HFF-Myc (cell line): ENCODE data around the gene RFX6.

Experiments
- DNase-seq: peaks from one replicate; pipeline ENCODE4 v3.0.0-alpha.2; 2011; ENCODE audit warnings: low read depth; ENCODE audit errors: extremely low read depth
- H3K4me3 ChIP-seq: replicated peaks from 2 replicates; pipeline ENCODE4 v1.5.1; 2011; ENCODE audit warnings: low read depth, mild to moderate bottlenecking, control low read depth, low read length
- TF ChIP-seq, protein P1 (sequence below): IDR thresholded peaks from 2 replicates; pipeline ENCODE4 v1.5.1; 2012; ENCODE audit warnings: mild to moderate bottlenecking, low read depth, low read length, control low read depth; ENCODE audit errors: missing control alignments

RFX6 gene

DNA sequence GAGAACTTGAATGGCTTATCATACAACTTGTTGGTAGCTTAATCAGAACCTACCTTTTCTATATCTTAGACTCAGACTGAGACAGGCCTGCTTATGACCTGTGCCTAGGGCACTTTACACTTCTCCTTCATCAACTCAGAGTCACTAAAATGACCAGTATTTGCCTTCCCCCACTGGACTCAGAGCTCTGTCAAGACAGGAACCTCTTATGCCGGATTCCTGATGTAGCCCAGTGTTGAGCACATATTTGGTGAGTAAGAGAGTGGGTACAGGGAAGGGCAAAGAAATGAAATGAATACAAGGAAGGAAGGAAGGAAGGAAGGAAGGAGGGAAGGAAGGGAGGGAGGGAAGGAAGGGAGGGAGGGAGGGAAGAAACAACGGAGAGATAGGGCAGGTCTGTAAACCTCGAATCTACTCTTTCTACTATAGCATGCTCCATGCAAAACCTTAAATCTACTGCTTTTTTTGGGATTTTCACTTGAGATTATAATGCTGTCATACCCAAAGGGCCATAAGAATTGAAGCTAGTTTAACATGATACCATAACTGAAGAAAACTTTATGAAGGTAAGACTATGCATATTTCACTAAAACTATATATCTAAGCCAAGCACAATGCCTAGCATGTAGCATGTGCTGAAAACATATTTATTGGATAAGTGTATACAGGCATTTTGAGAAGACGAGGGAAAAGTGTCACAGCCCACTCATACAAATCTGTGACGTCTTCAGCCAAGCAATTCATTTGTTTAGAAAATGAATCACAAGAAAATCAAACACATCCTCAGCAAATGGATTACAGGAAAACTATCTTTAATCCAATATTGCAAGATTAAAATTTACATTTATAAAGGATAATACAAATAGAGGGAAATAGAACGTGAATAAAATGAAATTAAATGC, 89.9 kb downstream of the RFX6 start:
- H3K4me3 ChIP-seq: no peak overlapping the region
- no peak for DNase-seq
- TF ChIP-seq, protein P1, sequence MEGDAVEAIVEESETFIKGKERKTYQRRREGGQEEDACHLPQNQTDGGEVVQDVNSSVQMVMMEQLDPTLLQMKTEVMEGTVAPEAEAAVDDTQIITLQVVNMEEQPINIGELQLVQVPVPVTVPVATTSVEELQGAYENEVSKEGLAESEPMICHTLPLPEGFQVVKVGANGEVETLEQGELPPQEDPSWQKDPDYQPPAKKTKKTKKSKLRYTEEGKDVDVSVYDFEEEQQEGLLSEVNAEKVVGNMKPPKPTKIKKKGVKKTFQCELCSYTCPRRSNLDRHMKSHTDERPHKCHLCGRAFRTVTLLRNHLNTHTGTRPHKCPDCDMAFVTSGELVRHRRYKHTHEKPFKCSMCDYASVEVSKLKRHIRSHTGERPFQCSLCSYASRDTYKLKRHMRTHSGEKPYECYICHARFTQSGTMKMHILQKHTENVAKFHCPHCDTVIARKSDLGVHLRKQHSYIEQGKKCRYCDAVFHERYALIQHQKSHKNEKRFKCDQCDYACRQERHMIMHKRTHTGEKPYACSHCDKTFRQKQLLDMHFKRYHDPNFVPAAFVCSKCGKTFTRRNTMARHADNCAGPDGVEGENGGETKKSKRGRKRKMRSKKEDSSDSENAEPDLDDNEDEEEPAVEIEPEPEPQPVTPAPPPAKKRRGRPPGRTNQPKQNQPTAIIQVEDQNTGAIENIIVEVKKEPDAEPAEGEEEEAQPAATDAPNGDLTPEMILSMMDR: no peak

GRCh38 chr6:116969211-116969863, 92.3 kb downstream of the RFX6 start:
- TF ChIP-seq, protein P1: peak; percentile 70
- H3K4me3 ChIP-seq: no peak overlapping the region
- peak; percentile 22 for DNase-seq

DNA sequence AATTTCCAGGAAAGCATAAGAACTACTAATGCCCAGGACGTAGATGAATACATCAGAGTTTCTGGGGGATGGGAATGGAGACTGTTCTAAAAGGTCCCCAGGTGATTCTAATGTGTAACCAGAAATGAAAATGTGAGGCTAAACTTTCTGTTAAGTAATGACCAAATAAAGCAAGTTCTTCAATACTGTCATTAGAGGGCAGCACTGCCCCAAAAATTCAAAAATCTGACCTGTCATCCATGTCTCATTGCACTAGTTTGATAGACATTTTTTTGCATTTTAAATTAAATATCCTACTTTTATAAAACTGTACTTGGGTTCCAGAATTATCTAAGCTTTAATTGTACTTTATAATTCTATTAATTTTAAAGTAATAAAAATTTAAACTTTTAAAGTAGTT, 94.9 kb downstream of the RFX6 start:
- TF ChIP-seq, protein P1: peak; percentile 45
- no peak overlapping the region for H3K4me3 ChIP-seq
- DNase-seq: peak; percentile 3

DNA sequence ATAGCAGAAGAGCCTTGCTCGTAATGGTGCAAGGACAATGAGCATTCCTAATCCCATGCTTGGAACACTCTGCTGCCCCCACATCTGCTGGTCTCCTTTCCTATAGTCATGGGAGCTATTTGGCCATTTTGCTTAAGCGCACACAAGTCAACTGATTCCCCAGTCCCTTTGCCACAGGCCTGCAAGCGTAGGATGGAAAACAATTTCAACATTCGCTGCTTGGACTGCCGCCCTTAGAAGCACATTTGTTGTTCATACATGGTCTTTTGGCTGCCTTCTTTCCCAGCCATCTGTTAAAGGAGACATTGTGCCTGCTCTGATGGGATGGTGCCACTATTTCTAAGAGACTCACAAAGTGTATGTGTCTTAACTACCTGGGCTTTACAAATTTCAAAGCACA, 96.9 kb downstream of the RFX6 start:
- DNase-seq: no peak
- no peak overlapping the region for H3K4me3 ChIP-seq
- TF ChIP-seq, protein P1: no peak

DNA sequence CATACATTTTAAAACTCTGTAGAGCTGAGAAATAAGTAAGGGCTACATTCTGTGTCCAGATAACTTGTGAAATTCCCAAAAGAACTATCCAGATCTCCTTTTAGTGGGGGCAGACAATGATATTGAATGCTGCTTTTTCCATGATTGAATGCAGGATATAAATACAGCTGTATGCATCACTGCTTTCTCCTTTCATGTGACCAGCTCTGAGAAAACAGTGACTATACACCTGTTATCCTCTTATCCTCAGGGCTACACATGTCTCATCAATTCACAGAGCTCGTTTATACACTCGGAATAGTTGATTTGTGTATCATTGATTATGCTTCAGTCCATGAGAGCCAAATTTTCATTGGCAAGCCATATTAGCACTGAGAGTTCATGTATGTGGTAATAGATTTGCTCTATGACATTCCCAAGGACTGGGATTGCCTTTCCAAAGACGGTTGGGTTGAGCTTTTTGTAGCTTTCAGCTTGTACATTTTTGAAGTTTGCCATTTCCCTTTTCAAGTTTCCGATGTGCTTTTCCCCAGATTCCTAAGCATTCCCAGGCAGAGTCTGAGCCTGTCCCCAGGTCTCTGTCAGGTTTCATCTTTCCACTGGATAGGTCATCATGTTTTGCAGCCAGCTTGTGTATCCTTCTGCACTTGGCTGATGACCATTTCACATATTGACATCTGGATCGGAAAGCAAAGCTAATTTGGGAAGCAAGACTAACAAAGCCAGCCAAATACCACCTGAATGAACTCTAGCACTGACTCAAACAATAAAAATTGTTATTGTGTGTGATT, 97.7 kb downstream of the RFX6 start:
- no peak overlapping the region for H3K4me3 ChIP-seq
- TF ChIP-seq, protein P1: no peak
- no peak for DNase-seq

- peak; percentile 4 for DNase-seq
Measured at GRCh38 chr6:116975600-116975999, 98.6 kb downstream of the RFX6 start.

More at GRCh38 chr6:116975600-116975999, 98.6 kb downstream of the RFX6 start:
- H3K4me3 ChIP-seq: no peak overlapping the region
- TF ChIP-seq, protein P1: no peak
